Skeletal muscle satellite cell (primary cell): ENCODE measurements around the gene RSPRY1.

ENCODE experiments used
- H3K27me3 ChIP-seq: 2 replicates; pipeline ENCODE4 v1.7.0; 2013; ENCODE audit warnings: low read length; ENCODE audit not compliant: control insufficient read depth, insufficient read depth
- H3K36me3 ChIP-seq: 2 replicates; pipeline ENCODE4 v1.7.0; 2013; ENCODE audit warnings: mild to moderate bottlenecking, control low read depth, low read length; ENCODE audit not compliant: insufficient read depth
- H3K4me1 ChIP-seq: 2 replicates; pipeline ENCODE4 v1.7.0; 2013; ENCODE audit warnings: low read length; ENCODE audit not compliant: control insufficient read depth, insufficient read depth
- H3K4me2 ChIP-seq: 2 replicates; pipeline ENCODE4 v1.7.0; 2013; ENCODE audit warnings: mild to moderate bottlenecking, low read length
- H3K4me3 ChIP-seq: 2 replicates; pipeline ENCODE4 v1.7.0; 2013; ENCODE audit warnings: low read length
- H3K9ac ChIP-seq: 2 replicates; pipeline ENCODE4 v1.7.0; 2013; ENCODE audit warnings: mild to moderate bottlenecking, low read depth, low read length, moderate library complexity
- H3K9me3 ChIP-seq: replicated peaks from 2 replicates; pipeline ENCODE4 v1.7.0; 2013; ENCODE audit warnings: mild to moderate bottlenecking, control low read depth, low read length

Gene RSPRY1

GRCh38 chr16:57156351-57156703 is 29.8 kb upstream of the RSPRY1 start:
- H3K36me3 ChIP-seq: peaks cover 58% of the 10 kb centered on the region

GRCh38 chr16:57157533-57157932 is 28.6 kb upstream of the RSPRY1 start:
- Histone ChIP-seq H3K4me3 (no peak overlapping the region), H3K4me2 (no peak overlapping the region), H3K36me3 (peaks cover 51% of the 10 kb centered on the region), H3K9me3 (no peaks in the 10 kb centered on the region), H3K4me1 (no peaks in the 10 kb centered on the region), H3K27me3 (no peaks in the 10 kb centered on the region), H3K9ac (no peak overlapping the region)

More at GRCh38 chr16:57156351-57156703, 29.8 kb upstream of the RSPRY1 start:
- Histone ChIP-seq H3K4me1 (peaks cover under 1% of the 10 kb centered on the region), H3K4me3 (no peak overlapping the region), H3K4me2 (no peak overlapping the region), H3K9ac (no peak overlapping the region), H3K27me3 (no peaks in the 10 kb centered on the region), H3K9me3 (no peaks in the 10 kb centered on the region)

- Histone ChIP-seq H3K4me1 (no peaks in the 10 kb centered on the region), H3K4me2 (no peak overlapping the region), H3K4me3 (no peak overlapping the region), H3K27me3 (no peaks in the 10 kb centered on the region), H3K9me3 (no peaks in the 10 kb centered on the region), H3K36me3 (peaks cover 48% of the 10 kb centered on the region), H3K9ac (no peak overlapping the region)
Measured at GRCh38 chr16:57159447-57159846, 26.7 kb upstream of the RSPRY1 start.

GRCh38 chr16:57163842-57164241 is 22.3 kb upstream of the RSPRY1 start:
- H3K4me3 ChIP-seq: no peak overlapping the region
- H3K4me1 ChIP-seq: no peaks in the 10 kb centered on the region
- peaks cover 54% of the 10 kb centered on the region for H3K36me3 ChIP-seq
- H3K9ac ChIP-seq: no peak overlapping the region
- H3K4me2 ChIP-seq: no peak overlapping the region
- no peaks in the 10 kb centered on the region for H3K9me3 ChIP-seq
- H3K27me3 ChIP-seq: no peaks in the 10 kb centered on the region

GRCh38 chr16:57165483-57165882 is 20.6 kb upstream of the RSPRY1 start:
- Histone ChIP-seq H3K9ac (no peak overlapping the region), H3K4me2 (no peak overlapping the region), H3K27me3 (no peaks in the 10 kb centered on the region), H3K4me3 (no peak overlapping the region), H3K36me3 (peaks cover 46% of the 10 kb centered on the region), H3K9me3 (no peaks in the 10 kb centered on the region), H3K4me1 (no peaks in the 10 kb centered on the region)

GRCh38 chr16:57165938-57166337 is 20.2 kb upstream of the RSPRY1 start:
- Histone ChIP-seq H3K4me2 (no peak overlapping the region), H3K27me3 (no peaks in the 10 kb centered on the region), H3K36me3 (peaks cover 46% of the 10 kb centered on the region)

GRCh38 chr16:57166451-57166850 is 19.7 kb upstream of the RSPRY1 start:
- H3K4me3 ChIP-seq: no peak overlapping the region
- no peak overlapping the region for H3K9ac ChIP-seq
- no peaks in the 10 kb centered on the region for H3K9me3 ChIP-seq
- no peaks in the 10 kb centered on the region for H3K4me1 ChIP-seq
- H3K27me3 ChIP-seq: no peaks in the 10 kb centered on the region
- no peak overlapping the region for H3K4me2 ChIP-seq
- peaks cover 50% of the 10 kb centered on the region for H3K36me3 ChIP-seq

More at GRCh38 chr16:57165938-57166337, 20.2 kb upstream of the RSPRY1 start:
- no peak overlapping the region for H3K4me3 ChIP-seq
- H3K9me3 ChIP-seq: no peaks in the 10 kb centered on the region
- no peak overlapping the region for H3K9ac ChIP-seq
- H3K4me1 ChIP-seq: no peaks in the 10 kb centered on the region

- Histone ChIP-seq H3K27me3 (no peaks in the 10 kb centered on the region), H3K4me1 (no peaks in the 10 kb centered on the region), H3K9ac (no peak overlapping the region), H3K36me3 (peaks cover 55% of the 10 kb centered on the region), H3K4me3 (no peak overlapping the region), H3K4me2 (no peak overlapping the region), H3K9me3 (no peaks in the 10 kb centered on the region)
Measured at GRCh38 chr16:57166951-57167350, 19.2 kb upstream of the RSPRY1 start.

GRCh38 chr16:57167538-57167937 is 18.6 kb upstream of the RSPRY1 start:
- Histone ChIP-seq H3K36me3 (peaks cover 56% of the 10 kb centered on the region), H3K4me2 (no peak overlapping the region), H3K4me1 (no peaks in the 10 kb centered on the region), H3K4me3 (no peak overlapping the region), H3K9me3 (no peaks in the 10 kb centered on the region), H3K27me3 (no peaks in the 10 kb centered on the region), H3K9ac (no peak overlapping the region)

- no peaks in the 10 kb centered on the region for H3K27me3 ChIP-seq
- no peaks in the 10 kb centered on the region for H3K4me1 ChIP-seq
- no peaks in the 10 kb centered on the region for H3K9me3 ChIP-seq
- no peak overlapping the region for H3K4me2 ChIP-seq
- no peak overlapping the region for H3K4me3 ChIP-seq
- H3K36me3 ChIP-seq: peaks cover 60% of the 10 kb centered on the region
- H3K9ac ChIP-seq: no peak overlapping the region
Measured at GRCh38 chr16:57167953-57168352, 18.2 kb upstream of the RSPRY1 start.

- Histone ChIP-seq H3K4me1 (no peaks in the 10 kb centered on the region), H3K36me3 (peaks cover 51% of the 10 kb centered on the region), H3K9ac (no peak overlapping the region), H3K9me3 (no peaks in the 10 kb centered on the region), H3K4me2 (no peak overlapping the region), H3K4me3 (no peak overlapping the region), H3K27me3 (no peaks in the 10 kb centered on the region)
Measured at GRCh38 chr16:57169327-57169726, 16.8 kb upstream of the RSPRY1 start.

- H3K36me3 ChIP-seq: peaks cover 25% of the 10 kb centered on the region
Measured at GRCh38 chr16:57172721-57173290, 13.3 kb upstream of the RSPRY1 start.

More at GRCh38 chr16:57172721-57173290, 13.3 kb upstream of the RSPRY1 start:
- Histone ChIP-seq H3K9me3 (no peaks in the 10 kb centered on the region), H3K4me2 (no peak overlapping the region), H3K4me1 (no peaks in the 10 kb centered on the region), H3K27me3 (no peaks in the 10 kb centered on the region), H3K9ac (no peak overlapping the region), H3K4me3 (no peak overlapping the region)
